DMS53 treated with DMSO at 0.1 percent for 48 hours (cell line): ENCODE measurements around the gene TAAR6.
"Not testable (repeated sequence)": the region's sequence is repeated elsewhere in the genome, so short reads cannot be mapped to it uniquely, and the experiment has no call there.

Source experiments
- DNase-seq: peaks from one replicate; lab custom pipeline; 2025; ENCODE audit not compliant: unreplicated experiment; lab: John Stamatoyannopoulos, UW

The TAAR6 gene, protein sequence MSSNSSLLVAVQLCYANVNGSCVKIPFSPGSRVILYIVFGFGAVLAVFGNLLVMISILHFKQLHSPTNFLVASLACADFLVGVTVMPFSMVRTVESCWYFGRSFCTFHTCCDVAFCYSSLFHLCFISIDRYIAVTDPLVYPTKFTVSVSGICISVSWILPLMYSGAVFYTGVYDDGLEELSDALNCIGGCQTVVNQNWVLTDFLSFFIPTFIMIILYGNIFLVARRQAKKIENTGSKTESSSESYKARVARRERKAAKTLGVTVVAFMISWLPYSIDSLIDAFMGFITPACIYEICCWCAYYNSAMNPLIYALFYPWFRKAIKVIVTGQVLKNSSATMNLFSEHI

DNA sequence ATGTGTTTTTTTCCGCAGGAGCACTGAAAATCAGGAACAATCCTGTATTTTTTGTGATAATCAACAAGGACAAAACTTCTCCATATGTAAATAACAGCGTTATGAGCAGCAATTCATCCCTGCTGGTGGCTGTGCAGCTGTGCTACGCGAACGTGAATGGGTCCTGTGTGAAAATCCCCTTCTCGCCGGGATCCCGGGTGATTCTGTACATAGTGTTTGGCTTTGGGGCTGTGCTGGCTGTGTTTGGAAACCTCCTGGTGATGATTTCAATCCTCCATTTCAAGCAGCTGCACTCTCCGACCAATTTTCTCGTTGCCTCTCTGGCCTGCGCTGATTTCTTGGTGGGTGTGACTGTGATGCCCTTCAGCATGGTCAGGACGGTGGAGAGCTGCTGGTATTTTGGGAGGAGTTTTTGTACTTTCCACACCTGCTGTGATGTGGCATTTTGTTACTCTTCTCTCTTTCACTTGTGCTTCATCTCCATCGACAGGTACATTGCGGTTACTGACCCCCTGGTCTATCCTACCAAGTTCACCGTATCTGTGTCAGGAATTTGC lies at the start of gene TAAR6:
Gene TAAR6, plus strand, starts transcription at position 102 of the 557 bp plus-strand sequence. Its CDS starts 0 bp downstream, at position 102.
- no peak for DNase-seq

DNA sequence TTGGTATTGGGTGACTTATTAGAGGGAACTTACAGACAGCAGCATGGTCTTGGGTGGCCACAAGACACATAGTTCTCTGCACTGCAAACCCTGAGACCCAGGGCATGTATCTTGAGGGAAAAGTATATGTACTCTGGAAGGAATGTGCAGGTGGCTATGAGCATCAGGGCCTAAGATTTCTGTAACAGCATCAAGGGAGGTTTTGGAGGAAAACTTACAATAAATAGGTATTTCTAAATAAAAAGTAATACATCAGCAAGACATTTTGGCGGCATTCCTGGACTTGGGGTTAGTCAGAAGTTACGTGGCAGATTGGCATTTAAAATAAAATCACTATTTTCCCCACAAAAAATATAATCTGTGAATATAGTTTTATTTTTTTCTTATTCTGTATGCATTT lies 49.2 kb upstream of the TAAR6 start:
- DNase-seq = no peak

- no peak for DNase-seq
Observed at GRCh38 chr6:132524646-132525045, 45.5 kb upstream of the TAAR6 start.

DNA sequence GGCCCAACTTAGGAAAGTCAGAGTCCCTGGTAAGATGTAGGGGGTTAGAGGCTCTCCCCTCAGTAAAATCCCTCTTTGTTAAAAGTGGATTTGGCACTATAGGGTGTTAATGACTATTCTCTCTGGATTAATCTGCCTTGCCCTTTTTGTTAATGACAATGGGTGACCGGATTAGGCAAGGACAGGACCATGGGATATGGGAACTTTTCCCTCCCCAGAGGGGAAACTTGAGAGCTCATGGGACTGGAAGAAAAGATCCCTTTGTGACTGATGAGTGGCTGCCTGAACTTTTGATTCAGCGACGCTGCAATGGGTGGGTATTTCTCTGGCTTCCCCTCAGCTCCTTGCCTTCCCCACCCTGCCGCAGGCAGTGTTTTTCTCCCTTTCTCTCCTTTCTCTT lies 44.3 kb upstream of the TAAR6 start:
- DNase-seq = no peak

GRCh38 chr6:132526461-132526860 lies 43.7 kb upstream of the TAAR6 start:
- DNase-seq = no peak

DNA sequence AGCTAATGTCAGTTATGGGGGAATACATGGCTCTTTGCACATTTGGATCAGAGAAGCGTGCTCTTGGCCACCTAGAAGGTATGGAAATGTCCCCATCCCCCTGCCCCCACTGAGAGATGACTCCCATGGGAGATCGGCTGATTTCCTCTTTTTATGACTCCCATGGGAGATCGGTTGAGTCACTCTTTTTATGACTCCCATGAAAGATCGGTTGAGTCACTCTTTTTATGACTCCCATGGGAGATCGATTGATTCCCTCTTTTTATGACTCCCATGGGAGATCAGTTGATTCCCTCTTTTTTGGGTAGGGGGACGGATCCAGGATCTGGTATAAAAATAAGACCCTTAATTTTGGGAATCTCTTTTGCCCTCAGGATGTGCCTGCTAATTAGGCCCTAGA lies 42.3 kb upstream of the TAAR6 start:
- DNase-seq = no peak

DNA sequence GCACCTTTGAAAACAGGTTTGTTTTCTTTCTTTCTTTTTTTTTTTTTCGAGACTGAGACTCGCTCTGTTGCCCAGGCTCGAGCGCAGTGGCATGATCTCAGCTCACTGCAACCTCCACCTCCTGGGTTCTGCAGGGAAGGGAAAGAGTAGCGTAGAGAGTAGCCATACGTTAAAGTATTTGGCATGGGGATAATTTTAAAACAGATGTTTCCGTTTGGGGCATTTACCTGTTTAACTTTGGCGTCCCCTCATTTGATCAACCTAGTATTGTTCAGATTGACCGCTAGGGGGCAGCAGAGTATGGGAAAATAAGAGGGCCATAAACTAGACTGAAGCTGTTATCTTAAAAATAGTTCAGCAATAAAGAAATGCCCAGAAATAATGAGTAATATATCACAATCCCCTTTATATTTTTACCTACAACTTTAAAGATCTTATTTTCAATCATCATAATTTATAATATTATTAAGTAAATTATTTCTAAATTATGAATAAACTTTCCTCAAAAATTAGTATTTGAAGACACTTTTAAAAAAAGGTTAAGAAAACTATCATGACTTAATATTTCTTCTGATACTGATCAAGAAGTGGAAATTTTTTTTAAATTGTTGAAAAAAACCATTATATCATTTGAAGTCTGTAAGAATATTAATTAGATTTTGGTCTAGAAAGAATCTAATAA lies 39.7 kb upstream of the TAAR6 start:
- peak; percentile 39 for DNase-seq

GRCh38 chr6:132534546-132534945 lies 35.6 kb upstream of the TAAR6 start:
- DNase-seq = not testable (repeated sequence)

DNA sequence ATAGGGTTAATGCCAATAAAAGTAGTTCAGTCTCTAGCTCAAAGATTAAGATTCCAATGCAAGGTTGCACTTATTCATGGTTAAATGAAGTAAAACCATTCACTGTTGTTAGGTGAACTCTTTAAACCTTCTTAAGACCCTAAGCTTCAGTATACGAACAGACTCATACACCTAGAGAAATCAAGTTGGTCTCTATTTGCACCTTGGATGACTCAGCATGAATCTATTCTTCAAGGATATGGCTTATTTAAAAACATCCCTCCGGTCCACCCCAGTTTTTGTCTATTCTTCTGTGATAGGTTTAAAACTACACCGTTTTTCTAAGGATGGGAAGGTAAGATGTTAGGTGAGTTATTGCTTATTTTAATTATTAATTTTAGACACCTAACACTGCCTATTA lies 33.0 kb upstream of the TAAR6 start:
- no peak for DNase-seq

DNA sequence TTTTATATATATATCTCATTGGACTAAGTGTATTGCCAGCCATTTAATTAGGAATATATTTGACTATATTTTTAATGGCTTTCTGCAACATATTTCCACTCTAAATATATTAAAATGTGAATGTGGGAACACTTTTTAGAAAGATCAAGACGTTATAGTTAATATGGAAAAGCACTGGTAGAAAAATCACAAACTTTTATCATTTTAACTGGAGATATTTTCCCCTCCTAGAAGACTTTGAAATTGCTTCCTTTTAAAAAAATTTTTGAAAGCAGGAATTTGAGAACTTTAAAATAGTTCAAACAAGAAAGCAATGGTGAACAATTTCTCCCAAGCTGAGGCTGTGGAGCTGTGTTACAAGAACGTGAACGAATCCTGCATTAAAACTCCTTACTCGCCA lies 32.1 kb upstream of the TAAR6 start, which contains the start of gene TAAR9:
Gene TAAR9, plus strand, starts transcription at position 301 of the 400 bp plus-strand sequence. Its CDS starts 13 bp downstream, at position 314.
- no peak for DNase-seq

DNA sequence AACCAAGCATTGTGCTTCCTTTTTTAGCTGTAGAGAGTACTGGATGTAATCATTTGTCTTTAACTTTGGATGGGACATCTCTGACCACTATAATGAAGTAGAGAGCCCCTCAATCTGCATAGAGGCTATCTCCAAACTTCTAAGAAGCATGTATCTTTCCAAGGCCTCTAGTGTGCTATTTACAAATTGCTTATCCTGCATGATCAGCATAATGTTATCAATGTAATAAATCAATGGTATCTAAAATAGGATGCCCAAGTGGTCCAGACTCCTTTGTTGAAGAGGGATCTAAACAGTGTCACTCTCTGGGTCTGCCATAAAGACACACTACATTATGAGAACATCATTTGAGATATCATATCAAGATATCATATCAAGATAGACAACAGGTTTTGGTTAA lies 25.3 kb upstream of the TAAR6 start:
- DNase-seq = no peak

DNA sequence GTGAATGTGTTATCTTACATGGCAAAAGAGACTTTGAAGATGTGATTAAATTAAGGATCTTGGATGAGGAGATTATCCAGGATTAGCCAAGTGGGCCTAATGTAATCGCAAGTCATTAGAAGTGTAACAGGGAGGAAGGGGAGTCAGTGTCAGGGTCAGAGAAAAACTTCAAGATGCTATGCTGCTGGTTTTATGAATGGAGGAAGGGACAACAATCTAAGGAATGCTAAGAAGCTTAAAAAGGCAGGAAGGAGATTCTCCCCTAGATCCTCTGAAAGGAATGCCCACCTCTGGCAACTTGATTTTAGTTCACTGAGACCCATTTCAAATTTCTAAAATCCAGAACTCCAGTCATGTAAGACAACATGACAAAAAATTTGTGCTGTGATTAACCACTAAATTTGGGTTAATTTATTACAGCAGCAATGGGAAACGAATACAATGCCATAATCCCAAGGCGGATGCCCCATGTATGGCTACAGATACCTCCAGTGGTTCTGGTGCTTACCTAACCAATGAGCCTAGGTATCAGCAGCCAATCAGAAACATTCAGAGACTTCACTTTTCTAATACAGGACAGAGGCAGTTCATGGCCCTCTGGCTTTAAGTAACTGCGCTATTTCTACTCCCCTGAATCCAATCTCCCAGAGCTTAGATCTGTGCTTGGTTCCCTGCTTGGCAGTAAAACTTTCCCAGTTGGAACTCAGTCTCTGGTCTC lies 21.2 kb upstream of the TAAR6 start:
- DNase-seq = no peak

GRCh38 chr6:132551214-132551613 lies 18.9 kb upstream of the TAAR6 start:
- no peak for DNase-seq

DNA sequence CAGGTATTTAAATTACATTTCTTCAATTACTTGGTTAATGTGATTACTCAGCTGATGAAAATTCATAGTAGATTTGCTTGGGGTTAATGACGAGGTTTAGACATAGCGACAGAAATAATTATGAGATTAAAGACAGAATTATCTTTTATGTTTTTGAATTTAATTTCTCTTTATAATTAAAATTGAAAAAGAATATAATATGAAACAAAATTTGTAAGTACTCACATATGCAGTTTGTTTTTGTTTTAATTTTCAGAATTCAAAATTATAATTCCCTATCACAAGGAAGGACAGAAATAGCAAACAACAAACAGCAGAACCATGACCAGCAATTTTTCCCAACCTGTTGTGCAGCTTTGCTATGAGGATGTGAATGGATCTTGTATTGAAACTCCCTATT lies 17.8 kb upstream of the TAAR6 start, which contains the start of gene TAAR8:
Gene TAAR8, plus strand, starts transcription at position 301 of the 400 bp plus-strand sequence. Its CDS starts 21 bp downstream, at position 322.
- no peak for DNase-seq

- DNase-seq = not testable (repeated sequence)
Observed at GRCh38 chr6:132560087-132560486, 10.0 kb upstream of the TAAR6 start.

GRCh38 chr6:132566404-132566803 lies 3.7 kb upstream of the TAAR6 start:
- DNase-seq = no peak

DNA sequence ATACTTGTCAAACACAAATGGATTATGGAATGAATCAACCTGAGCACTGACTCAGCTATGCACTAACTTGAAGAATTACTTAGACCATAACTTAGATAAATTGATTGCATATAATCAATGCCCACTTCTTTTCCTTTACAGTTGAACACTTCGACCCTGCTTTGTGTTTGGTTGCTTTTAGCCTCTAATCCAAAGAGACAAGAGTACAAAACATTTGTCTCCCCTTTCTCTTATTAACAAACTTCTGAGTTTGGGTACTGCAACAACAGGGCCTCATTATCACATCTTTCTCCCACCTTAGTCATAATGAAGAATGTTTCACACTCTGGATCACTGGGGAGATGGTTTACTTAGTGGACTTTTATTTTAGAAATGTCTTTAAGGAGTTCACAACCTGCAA lies 2.6 kb upstream of the TAAR6 start:
- DNase-seq = no peak

GRCh38 chr6:132568611-132569010 lies 1.5 kb upstream of the TAAR6 start:
- DNase-seq = no peak

GRCh38 chr6:132569170-132569569 lies 952 bp upstream of the TAAR6 start:
- no peak for DNase-seq

- no peak for DNase-seq
Observed at GRCh38 chr6:132571774-132572173, 1.7 kb downstream of the TAAR6 start.

GRCh38 chr6:132584698-132585097 lies 14.6 kb downstream of the TAAR6 start:
- DNase-seq = no peak
